ENCODE measurements around the gene PLSCR1.

PLSCR1 gene

GRCh38 chr3:146473726-146474125, 70.7 kb downstream of the PLSCR1 start:
- peaks cover 23% of the 10 kb centered on the region for H3K4me1 ChIP-seq (ENCODE audit: control insufficient read depth, insufficient read depth, low read length, unreplicated experiment)
- no peak overlapping the region for H3K4me3 ChIP-seq (ENCODE audit: low read depth, low read length)
- no peak overlapping the region for H2AFZ ChIP-seq (ENCODE audit: low read length, unreplicated experiment)
- no peaks in the 10 kb centered on the region for H3K27me3 ChIP-seq (ENCODE audit: insufficient read depth, low read length)
- H3K79me2 ChIP-seq (ENCODE audit: control insufficient read depth, insufficient read depth, low read length, unreplicated experiment) = no peaks in the 10 kb centered on the region
- H3K27ac ChIP-seq (ENCODE audit: low read depth, low read length) = peak overlapping the region; percentile 48
- H3K36me3 ChIP-seq (ENCODE audit: insufficient read depth, low read length) = no peaks in the 10 kb centered on the region

GRCh38 chr3:146472611-146473010, 71.8 kb downstream of the PLSCR1 start:
- H2AFZ ChIP-seq (ENCODE audit: low read length, unreplicated experiment) = no peak overlapping the region
- no peaks in the 10 kb centered on the region for H3K79me2 ChIP-seq (ENCODE audit: control insufficient read depth, insufficient read depth, low read length, unreplicated experiment)
- no peak overlapping the region for H3K4me3 ChIP-seq (ENCODE audit: low read depth, low read length)
- H3K27ac ChIP-seq (ENCODE audit: low read depth, low read length) = no peak overlapping the region
- H3K36me3 ChIP-seq (ENCODE audit: insufficient read depth, low read length) = no peaks in the 10 kb centered on the region
- H3K27me3 ChIP-seq (ENCODE audit: insufficient read depth, low read length) = no peaks in the 10 kb centered on the region
- H3K4me1 ChIP-seq (ENCODE audit: control insufficient read depth, insufficient read depth, low read length, unreplicated experiment) = peaks cover 35% of the 10 kb centered on the region

- Histone ChIP-seq H3K79me2 (ENCODE audit: control insufficient read depth, insufficient read depth, low read length, unreplicated experiment) (no peaks in the 10 kb centered on the region), H3K4me1 (ENCODE audit: control insufficient read depth, insufficient read depth, low read length, unreplicated experiment) (peaks cover 49% of the 10 kb centered on the region), H3K27ac (ENCODE audit: low read depth, low read length) (no peak overlapping the region), H3K36me3 (ENCODE audit: insufficient read depth, low read length) (no peaks in the 10 kb centered on the region), H2AFZ (ENCODE audit: low read length, unreplicated experiment) (no peak overlapping the region), H3K4me3 (ENCODE audit: low read depth, low read length) (no peak overlapping the region), H3K27me3 (ENCODE audit: insufficient read depth, low read length) (no peaks in the 10 kb centered on the region)
These were observed 73.4 kb downstream of the PLSCR1 start for GRCh38 chr3:146471012-146471411.

- Histone ChIP-seq H3K4me1 (ENCODE audit: control insufficient read depth, insufficient read depth, low read length, unreplicated experiment) (peaks cover 54% of the 10 kb centered on the region), H3K4me3 (ENCODE audit: low read depth, low read length) (no peak overlapping the region), H2AFZ (ENCODE audit: low read length, unreplicated experiment) (no peak overlapping the region)
These were observed 73.9 kb downstream of the PLSCR1 start for GRCh38 chr3:146470425-146470990.

GRCh38 chr3:146469150-146470017, 75.0 kb downstream of the PLSCR1 start, which contains the start of gene PLSCR2:
PLSCR2 (minus strand) TSS chr3:146469561; CDS start chr3:146459904, 9,657 bp downstream.
- H2AFZ ChIP-seq (ENCODE audit: low read length, unreplicated experiment) = peak within 1 kb of the TSS; percentile 16
- H3K4me1 ChIP-seq (ENCODE audit: control insufficient read depth, insufficient read depth, low read length, unreplicated experiment) = peaks cover 61% of the 10 kb centered on the region
- H3K27ac ChIP-seq (ENCODE audit: low read depth, low read length) = peak within 1 kb of the TSS; percentile 86

More at GRCh38 chr3:146470425-146470990, 73.9 kb downstream of the PLSCR1 start:
- no peaks in the 10 kb centered on the region for H3K36me3 ChIP-seq (ENCODE audit: insufficient read depth, low read length)
- no peak overlapping the region for H3K27ac ChIP-seq (ENCODE audit: low read depth, low read length)
- H3K79me2 ChIP-seq (ENCODE audit: control insufficient read depth, insufficient read depth, low read length, unreplicated experiment) = no peaks in the 10 kb centered on the region
- H3K27me3 ChIP-seq (ENCODE audit: insufficient read depth, low read length) = no peaks in the 10 kb centered on the region

GRCh38 chr3:146468671-146469149, 75.7 kb downstream of the PLSCR1 start:
- Histone ChIP-seq H3K27ac (ENCODE audit: low read depth, low read length) (peak overlapping the region; percentile 86), H3K79me2 (ENCODE audit: control insufficient read depth, insufficient read depth, low read length, unreplicated experiment) (no peaks in the 10 kb centered on the region), H3K27me3 (ENCODE audit: insufficient read depth, low read length) (no peaks in the 10 kb centered on the region), H3K4me3 (ENCODE audit: low read depth, low read length) (0 out of 2 replicates have a peak overlapping the region, but pooled peaks have one; percentile 62), H3K36me3 (ENCODE audit: insufficient read depth, low read length) (no peaks in the 10 kb centered on the region), H3K4me1 (ENCODE audit: control insufficient read depth, insufficient read depth, low read length, unreplicated experiment) (peaks cover 65% of the 10 kb centered on the region), H2AFZ (ENCODE audit: low read length, unreplicated experiment) (peak overlapping the region; percentile 16)

More at GRCh38 chr3:146469150-146470017, 75.0 kb downstream of the PLSCR1 start, which contains the start of gene PLSCR2:
- Histone ChIP-seq H3K27me3 (ENCODE audit: insufficient read depth, low read length) (no peaks in the 10 kb centered on the region), H3K4me3 (ENCODE audit: low read depth, low read length) (peak within 1 kb of the TSS; percentile 62), H3K79me2 (ENCODE audit: control insufficient read depth, insufficient read depth, low read length, unreplicated experiment) (no peaks in the 10 kb centered on the region), H3K36me3 (ENCODE audit: insufficient read depth, low read length) (no peaks in the 10 kb centered on the region)

GRCh38 chr3:146468234-146468633, 76.2 kb downstream of the PLSCR1 start:
- H3K4me3 ChIP-seq (ENCODE audit: low read depth, low read length) = 0 out of 2 replicates have a peak overlapping the region, but pooled peaks have one; percentile 7
- H2AFZ ChIP-seq (ENCODE audit: low read length, unreplicated experiment) = peak overlapping the region; percentile 16
- peaks cover 61% of the 10 kb centered on the region for H3K4me1 ChIP-seq (ENCODE audit: control insufficient read depth, insufficient read depth, low read length, unreplicated experiment)
- peak overlapping the region; percentile 86 for H3K27ac ChIP-seq (ENCODE audit: low read depth, low read length)
- no peaks in the 10 kb centered on the region for H3K79me2 ChIP-seq (ENCODE audit: control insufficient read depth, insufficient read depth, low read length, unreplicated experiment)
- H3K27me3 ChIP-seq (ENCODE audit: insufficient read depth, low read length) = no peaks in the 10 kb centered on the region
- no peaks in the 10 kb centered on the region for H3K36me3 ChIP-seq (ENCODE audit: insufficient read depth, low read length)

- H3K4me3 ChIP-seq (ENCODE audit: low read depth, low read length) = 0 out of 2 replicates have a peak overlapping the region, but pooled peaks have one; percentile 13
- peaks cover 61% of the 10 kb centered on the region for H3K4me1 ChIP-seq (ENCODE audit: control insufficient read depth, insufficient read depth, low read length, unreplicated experiment)
- H3K27me3 ChIP-seq (ENCODE audit: insufficient read depth, low read length) = no peaks in the 10 kb centered on the region
- H3K27ac ChIP-seq (ENCODE audit: low read depth, low read length) = peak overlapping the region; percentile 74
- peak overlapping the region; percentile 31 for H2AFZ ChIP-seq (ENCODE audit: low read length, unreplicated experiment)
- H3K79me2 ChIP-seq (ENCODE audit: control insufficient read depth, insufficient read depth, low read length, unreplicated experiment) = no peaks in the 10 kb centered on the region
- H3K36me3 ChIP-seq (ENCODE audit: insufficient read depth, low read length) = no peaks in the 10 kb centered on the region
These were observed 77.8 kb downstream of the PLSCR1 start for GRCh38 chr3:146466604-146467003.

- Histone ChIP-seq H3K36me3 (ENCODE audit: insufficient read depth, low read length) (no peaks in the 10 kb centered on the region), H3K4me3 (ENCODE audit: low read depth, low read length) (no peak overlapping the region), H3K27me3 (ENCODE audit: insufficient read depth, low read length) (no peaks in the 10 kb centered on the region), H3K27ac (ENCODE audit: low read depth, low read length) (peak overlapping the region; percentile 74), H3K79me2 (ENCODE audit: control insufficient read depth, insufficient read depth, low read length, unreplicated experiment) (no peaks in the 10 kb centered on the region), H3K4me1 (ENCODE audit: control insufficient read depth, insufficient read depth, low read length, unreplicated experiment) (peaks cover 61% of the 10 kb centered on the region), H2AFZ (ENCODE audit: low read length, unreplicated experiment) (peak overlapping the region; percentile 45)
These were observed 78.5 kb downstream of the PLSCR1 start for GRCh38 chr3:146465693-146466465.

Measured in ACC112 (cell line).